Stimulated activated naive CD8-positive, alpha-beta T cell treated with anti-CD3 and anti-CD28 coated beads, Interleukin-15, Interleukin-2, amounts not matched to agents 100 U/mL and 50 U/mL, for 24 hours (primary cell): ENCODE data around the gene HNRNPM.
A peak's percentile ranks its signal among the peaks of the same experiment; 100 is the strongest.
"Not testable (repeated sequence)": the region's sequence is repeated elsewhere in the genome, so short reads cannot be mapped to it uniquely, and the experiment has no call there.

Experiments used
- ATAC-seq: fragments of 150-1000 bp; cut with Tn5 transposase; one replicate; pipeline ENCODE4 v1.10.0; 2021
- DNase-seq: peaks from one replicate; pipeline ENCODE4 v3.0.0; 2021

The HNRNPM gene

GRCh38 chr19:8426283-8426682 lies 18.5 kb upstream of the HNRNPM start:
- no peak for DNase-seq
- no peak for ATAC-seq

DNA sequence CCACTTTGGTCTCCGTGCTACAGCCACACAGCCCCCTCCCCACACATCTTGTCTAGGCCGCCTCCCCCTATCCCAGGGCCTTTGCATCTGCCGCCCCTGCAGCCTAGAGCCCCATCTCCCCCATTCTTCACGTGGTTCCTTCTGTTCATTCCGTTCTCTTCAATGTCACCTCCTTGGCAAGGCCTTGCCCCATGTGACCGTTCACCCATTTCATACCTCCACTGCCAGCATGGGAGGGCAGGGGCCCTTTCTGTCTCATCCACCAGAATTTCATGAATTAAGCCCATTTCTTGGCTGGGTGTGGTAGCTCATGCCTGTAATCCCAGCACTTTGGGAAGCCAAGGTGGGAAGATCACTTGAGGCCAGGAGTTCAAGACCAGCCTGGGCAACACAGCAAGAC lies 15.7 kb upstream of the HNRNPM start:
- no peak for DNase-seq
- ATAC-seq, result no peak

- DNase-seq (no peak), ATAC-seq (no peak)
Measured at GRCh38 chr19:8429826-8430225, 14.9 kb upstream of the HNRNPM start.

- ATAC-seq (no peak), DNase-seq (no peak)
Measured at GRCh38 chr19:8430650-8431049, 14.1 kb upstream of the HNRNPM start.

- no peak for DNase-seq
- no peak for ATAC-seq
Measured at GRCh38 chr19:8438236-8438635, 6.5 kb upstream of the HNRNPM start.

GRCh38 chr19:8441725-8442544 lies 2.8 kb upstream of the HNRNPM start:
- no peak for ATAC-seq
- no peak for DNase-seq

- not testable (repeated sequence) for ATAC-seq, DNase-seq
Measured at GRCh38 chr19:8444140-8444676, 567 bp upstream of the HNRNPM start.

DNA sequence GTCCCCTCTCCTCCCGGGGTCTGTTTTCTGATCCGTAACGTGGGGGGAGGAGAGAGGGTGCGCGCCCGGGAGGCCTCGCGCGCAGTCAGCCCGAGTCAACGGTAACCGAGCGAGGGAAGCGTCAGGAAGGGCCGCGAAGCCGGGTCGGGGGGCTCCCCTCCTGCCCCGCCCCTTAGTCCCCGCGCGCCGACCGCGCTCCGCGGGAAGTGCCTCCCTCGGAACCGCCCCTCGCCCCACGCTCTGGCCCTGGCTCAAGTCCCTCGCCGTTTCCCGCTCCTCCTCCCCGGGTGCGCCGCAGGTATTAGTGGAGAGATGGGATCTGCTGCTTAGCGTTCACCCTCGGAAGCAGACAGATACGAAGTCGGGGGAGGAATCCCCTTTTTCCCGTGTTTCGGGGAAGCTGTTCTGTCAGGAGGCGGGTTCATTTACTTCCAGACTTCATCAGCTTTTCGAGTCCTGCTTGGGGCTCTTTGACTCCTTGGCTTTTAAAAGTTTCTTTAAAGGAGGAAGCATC lies 770 bp downstream of the HNRNPM start:
- DNase-seq (peak; percentile 68), ATAC-seq (peak; percentile 26)

- DNase-seq (no peak), ATAC-seq (no peak)
Measured at GRCh38 chr19:8446061-8446709, 1.4 kb downstream of the HNRNPM start.

DNA sequence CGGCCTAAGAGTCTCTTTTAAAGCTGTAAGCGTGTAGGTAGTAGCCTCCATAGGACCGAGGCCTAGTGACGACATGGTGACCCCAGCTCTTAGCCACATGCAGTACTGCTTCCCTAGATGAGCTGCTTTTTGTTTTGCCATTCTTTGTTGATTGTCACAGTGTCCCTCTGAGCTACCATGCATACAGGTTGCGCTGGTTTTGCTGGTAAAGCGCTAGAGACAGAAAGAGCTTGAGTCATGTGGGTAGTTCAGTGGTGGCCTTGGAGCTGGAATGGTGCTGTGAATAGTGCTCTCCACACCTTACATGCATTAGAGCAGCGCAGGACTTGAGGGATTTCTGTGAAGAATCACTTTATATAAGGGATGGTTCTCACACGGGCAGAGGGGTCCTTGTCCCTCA lies 5.1 kb downstream of the HNRNPM start:
- no peak for DNase-seq

DNA sequence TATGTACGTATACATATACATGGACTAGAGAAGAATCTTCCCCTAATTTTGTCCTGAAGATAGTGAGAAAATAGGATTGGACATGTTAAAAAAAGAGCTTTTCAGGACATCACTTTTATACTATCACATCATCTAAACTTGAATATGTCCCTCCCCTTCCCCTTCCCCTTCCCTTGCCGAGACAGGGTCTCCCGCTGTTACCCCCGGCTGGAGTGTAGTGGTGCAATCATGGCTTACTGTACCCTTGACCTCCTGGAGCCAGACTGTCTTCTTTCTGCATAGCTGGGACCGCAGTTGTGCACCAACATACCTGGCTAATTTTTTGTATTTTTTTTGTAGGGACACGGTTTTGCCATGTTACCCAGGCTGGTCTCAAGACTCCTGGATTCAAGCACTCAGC lies 6.6 kb downstream of the HNRNPM start:
- ATAC-seq, result no peak
- DNase-seq, result no peak

More for the DNA sequence above, 5.1 kb downstream of the HNRNPM start:
- no peak for ATAC-seq

DNA sequence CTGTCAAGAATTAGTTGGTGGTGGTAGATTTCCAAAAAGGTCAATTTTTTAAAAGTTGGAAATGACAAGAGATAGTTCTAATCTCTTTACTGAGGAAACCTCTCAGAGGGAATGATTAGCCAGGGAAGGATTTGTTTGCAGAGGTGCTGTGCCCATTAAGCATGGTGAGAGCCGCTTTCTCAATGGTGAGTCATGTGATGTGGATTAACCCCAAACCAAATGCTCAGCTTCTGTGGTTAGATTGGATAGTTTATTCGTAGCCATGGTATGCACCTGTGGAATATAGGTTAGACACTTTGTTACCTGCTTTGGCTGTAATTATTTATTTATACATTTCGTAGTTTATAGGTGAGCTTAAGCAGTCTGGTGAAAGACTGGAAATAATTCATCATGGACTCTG lies 7.1 kb downstream of the HNRNPM start:
- peak; percentile 45 for ATAC-seq

GRCh38 chr19:8452446-8453123 lies 7.8 kb downstream of the HNRNPM start:
- ATAC-seq, result no peak

More for the DNA sequence above, 7.1 kb downstream of the HNRNPM start:
- DNase-seq, result no peak

GRCh38 chr19:8453616-8454015 lies 8.8 kb downstream of the HNRNPM start:
- ATAC-seq, result no peak
- DNase-seq, result no peak

More at GRCh38 chr19:8452446-8453123, 7.8 kb downstream of the HNRNPM start:
- no peak for DNase-seq

- DNase-seq (no peak), ATAC-seq (no peak)
Measured at GRCh38 chr19:8454218-8454617, 9.4 kb downstream of the HNRNPM start.

GRCh38 chr19:8455018-8455417 lies 10.2 kb downstream of the HNRNPM start:
- DNase-seq, result no peak
- ATAC-seq, result no peak

DNA sequence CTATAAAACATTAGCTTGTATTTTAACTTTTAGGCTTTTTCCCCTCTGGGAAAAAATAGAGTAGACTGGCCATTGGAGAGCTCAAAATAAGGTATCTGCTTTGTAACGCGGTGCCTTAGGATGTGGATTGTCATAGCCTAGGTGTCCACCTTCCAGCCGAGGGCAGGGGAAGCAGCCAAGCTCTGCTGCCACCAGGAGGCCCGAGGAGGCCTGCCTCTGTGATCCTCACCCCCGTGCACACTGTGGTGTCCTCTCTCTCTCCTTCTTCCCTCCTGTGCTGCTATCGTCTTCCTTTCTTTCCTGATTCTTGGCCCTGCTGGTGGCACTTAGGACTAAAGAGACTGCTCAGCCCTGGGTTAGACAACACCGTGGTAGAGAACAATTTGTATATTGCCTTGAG lies 11.3 kb downstream of the HNRNPM start:
- ATAC-seq, result no peak

DNA sequence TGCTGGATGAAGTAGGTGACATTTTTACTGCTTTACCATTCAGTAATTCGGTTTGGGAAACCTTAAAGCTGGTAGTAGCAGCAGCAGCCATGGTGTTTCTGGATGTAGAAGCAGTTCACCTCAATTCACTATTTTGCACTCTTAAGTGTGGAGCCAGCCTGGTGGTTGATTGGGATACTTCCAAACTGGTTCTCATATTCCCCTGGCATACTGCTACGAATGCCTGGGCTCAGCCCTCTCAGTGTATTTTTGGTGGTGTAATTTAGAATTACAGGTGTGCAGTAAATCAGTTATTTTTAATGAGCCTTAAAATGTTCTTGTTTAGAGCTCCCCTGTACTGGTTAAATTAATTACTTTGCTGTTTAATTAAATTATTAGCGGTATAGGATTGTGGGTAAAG lies 12.4 kb downstream of the HNRNPM start:
- DNase-seq (no peak), ATAC-seq (no peak)

More for the DNA sequence above, 11.3 kb downstream of the HNRNPM start:
- DNase-seq, result no peak

GRCh38 chr19:8457827-8458226 lies 13.1 kb downstream of the HNRNPM start:
- ATAC-seq, result no peak

GRCh38 chr19:8458380-8458779 lies 13.6 kb downstream of the HNRNPM start:
- DNase-seq (no peak), ATAC-seq (no peak)

More at GRCh38 chr19:8457827-8458226, 13.1 kb downstream of the HNRNPM start:
- DNase-seq, result no peak

GRCh38 chr19:8459095-8459494 lies 14.3 kb downstream of the HNRNPM start:
- DNase-seq (no peak), ATAC-seq (no peak)

DNA sequence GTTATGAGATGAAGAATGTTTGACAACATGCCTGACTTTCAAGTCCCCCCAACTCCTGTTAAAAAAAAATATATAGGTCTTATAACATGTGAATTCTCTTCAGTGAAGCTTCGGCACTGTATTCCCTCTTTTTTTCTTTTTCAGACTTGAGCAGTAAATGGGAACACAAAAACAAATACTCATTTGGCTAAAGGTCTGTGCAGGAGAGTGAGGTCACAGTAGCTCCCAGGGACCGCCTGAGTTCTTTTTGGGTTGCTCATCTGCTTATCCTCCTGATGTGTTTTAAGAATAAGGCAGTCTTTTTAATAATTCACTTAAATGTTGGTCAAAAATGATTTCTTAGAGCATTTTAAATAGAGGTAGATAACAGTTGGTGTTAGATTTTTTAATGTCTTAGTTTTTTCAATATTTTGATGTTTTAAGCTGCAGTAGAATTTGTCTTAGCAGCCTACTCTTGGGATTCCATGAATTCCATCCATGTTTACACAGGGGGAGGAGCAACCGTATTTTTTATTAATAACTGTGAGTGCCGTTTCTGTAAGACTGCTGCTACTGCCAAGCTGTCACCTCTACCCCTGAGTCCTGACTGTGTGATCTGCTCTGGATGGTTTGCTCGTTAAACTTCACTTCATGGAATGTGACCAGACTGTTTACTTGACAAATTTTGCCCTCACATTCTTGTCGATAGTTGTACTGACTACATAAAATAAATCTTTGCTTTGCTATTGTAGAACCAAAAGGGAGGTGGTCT lies 14.9 kb downstream of the HNRNPM start:
- DNase-seq, result no peak
- ATAC-seq, result no peak
